Caco-2 (cell line): Measurements from ENCODE around the gene PCBP3. TPM values are rescaled to one million over a fixed set of nuclear protein-coding genes. Genes with fewer than 3 reads are reported as not detected.

Experiments
- BruUV-seq: library from RNA; stranded (reverse); fragments of 400-500 nt; replicated peaks from 2 replicates; lab custom pipeline; 2021; lab: Mats Ljungman, UMichigan
- CTCF ChIA-PET: fragments of 300-600 bp; sonication (Branson Sonifier 250); formaldehyde crosslinking; loops from one replicate; lab custom pipeline; 2022; ENCODE audit warnings: antibody characterized with exemption; lab: Charles Lee
- POLR2A ChIA-PET: fragments of 300-600 bp; sonication (Branson Sonifier 250); formaldehyde crosslinking; loops from one replicate; lab custom pipeline; 2022; ENCODE audit warnings: antibody characterized with exemption; lab: Charles Lee
- DNase-seq, 2 experiments: peaks; one replicate each; pipeline versions ENCODE4 v3.0.0 to v3.0.0-alpha.2; 2020 to 2022
- H3K27me3 ChIP-seq: replicated peaks from 2 replicates; pipeline ENCODE4 v1.6.0; 2011; ENCODE audit warnings: low read length; ENCODE audit not compliant: control insufficient read depth, insufficient read depth
- H3K36me3 ChIP-seq: 2 replicates; pipeline ENCODE4 v1.5.1; 2011; ENCODE audit warnings: low read length; ENCODE audit not compliant: control insufficient read depth, insufficient read depth
- H3K4me1 ChIP-seq: fragments of 250-450 bp; sonication (Bioruptor Pico); 2 replicates; pipeline ENCODE4 v1.5.1; 2020; ENCODE audit warnings: mild to moderate bottlenecking
- H3K4me3 ChIP-seq: 2 replicates; pipeline ENCODE4 v1.5.1; 2011; ENCODE audit warnings: low read depth, mild to moderate bottlenecking, control low read depth, low read length
- H3K9me3 ChIP-seq: fragments of 250-450 bp; sonication (Bioruptor Pico); 2 replicates; pipeline ENCODE4 v1.5.1; 2020; ENCODE audit warnings: mild to moderate bottlenecking, moderate library complexity
- H3K27ac Mint-ChIP-seq: one replicate; pipeline ENCODE4 v1.8.0; 2022; ENCODE audit warnings: mixed read lengths; ENCODE audit not compliant: unreplicated experiment
- H3K27me3 Mint-ChIP-seq: one replicate; pipeline ENCODE4 v1.8.0; 2022; ENCODE audit warnings: mixed read lengths; ENCODE audit not compliant: insufficient read depth, unreplicated experiment
- H3K36me3 Mint-ChIP-seq: one replicate; pipeline ENCODE4 v1.8.0; 2022; ENCODE audit warnings: mild to moderate bottlenecking, mixed read lengths; ENCODE audit not compliant: insufficient read depth, unreplicated experiment
- H3K4me1 Mint-ChIP-seq: one replicate; pipeline ENCODE4 v1.8.0; 2022; ENCODE audit warnings: low read depth, mixed read lengths; ENCODE audit not compliant: unreplicated experiment
- H3K4me3 Mint-ChIP-seq: one replicate; pipeline ENCODE4 v1.8.0; 2022; ENCODE audit warnings: mild to moderate bottlenecking, moderate library complexity, mixed read lengths; ENCODE audit not compliant: unreplicated experiment
- H3K9me3 Mint-ChIP-seq: one replicate; pipeline ENCODE4 v1.8.0; 2022; ENCODE audit warnings: mixed read lengths; ENCODE audit not compliant: unreplicated experiment
- intact Hi-C: fragments of 100-400 bp; cut with micrococcal nuclease; formaldehyde crosslinking; loops from one replicate; pipeline ENCODE4 v1.10.0; 2022; ENCODE audit not compliant: unreplicated experiment
- total RNA-seq: library from RNA; stranded (reverse); gene quantifications from 2 replicates; pipeline ENCODE4 v1.2.3, GENCODE V29; 2022
- TF ChIP-seq, protein P1 (sequence below), 2 experiments: fragments of 200-600 bp in 1 of 2; IDR thresholded peaks; 1 replicate in 1 of 2; 2 replicates in 1 of 2; pipeline versions ENCODE4 v1.5.1 to v1.8.0; 2011 to 2022; ENCODE audit warnings: antibody characterized with exemption in 1 of 2, control low read depth in 1 of 2, inconsistent platforms in 1 of 2, low read depth in 1 of 2, low read length in 1 of 2, mild to moderate bottlenecking in 1 of 2, moderate library complexity in 1 of 2; ENCODE audit not compliant: insufficient read depth in 1 of 2, severe bottlenecking in 1 of 2, unreplicated experiment in 1 of 2

PCBP3 gene
- total RNA-seq, 1 experiment from 2014 or later: 0.75 TPM

DNA sequence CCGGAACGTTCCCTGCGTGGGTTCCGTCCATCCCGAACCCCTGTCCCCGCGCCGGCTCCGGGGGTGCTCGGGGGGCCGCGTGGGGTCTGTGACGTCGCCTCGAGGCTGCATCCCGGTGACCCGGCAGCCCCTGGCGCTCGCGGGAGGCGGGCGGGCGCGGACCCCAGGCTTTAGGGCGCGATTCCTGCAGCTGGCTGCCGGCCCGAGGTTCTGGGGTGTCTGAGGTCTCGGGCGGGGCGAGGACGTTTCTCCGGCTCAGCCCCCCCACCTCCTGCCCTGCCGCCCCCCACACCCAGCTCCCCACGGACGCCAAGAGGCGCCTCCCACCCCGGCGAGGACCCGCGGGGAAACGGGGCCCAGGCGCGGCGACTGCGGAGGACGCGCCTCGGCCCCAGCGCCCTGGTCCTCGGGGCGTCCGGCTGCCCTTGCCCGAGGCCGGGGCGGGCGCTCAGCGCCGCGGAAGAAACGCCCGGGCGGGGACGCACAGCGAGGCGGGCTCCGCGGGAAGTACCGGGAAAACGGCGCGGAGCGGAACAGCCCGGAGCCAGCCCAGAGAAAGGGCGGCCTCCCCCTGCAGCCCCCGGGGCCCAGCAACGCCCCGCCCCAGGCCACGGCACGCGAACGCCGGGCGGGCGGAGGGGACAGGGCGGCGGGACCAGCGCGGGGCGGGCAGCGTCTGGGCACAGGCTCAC, 1.3 kb upstream of the PCBP3 start:
- 0 out of 2 replicates have a peak, but pooled peaks cover 3% of the 10 kb centered on the region for H3K9me3 ChIP-seq
- H3K4me1 Mint-ChIP-seq: no peaks in the 10 kb centered on the region
- intact Hi-C loops: no loop called here
- H3K27me3 ChIP-seq: 0 out of 2 replicates have a peak, but pooled peaks cover 2% of the 10 kb centered on the region
- BruUV-seq: no TSS peak
- no peak for DNase-seq
- CTCF ChIA-PET: no interaction called here
- H3K27ac Mint-ChIP-seq: no peak overlapping the region
- H3K4me3 Mint-ChIP-seq: peak overlapping the region; percentile 35
- no peak overlapping the region for H3K4me3 ChIP-seq
- POLR2A ChIA-PET: no interaction called here
- H3K36me3 Mint-ChIP-seq: no peaks in the 10 kb centered on the region
- H3K9me3 Mint-ChIP-seq: no peaks in the 10 kb centered on the region
- TF ChIP-seq, protein P1, sequence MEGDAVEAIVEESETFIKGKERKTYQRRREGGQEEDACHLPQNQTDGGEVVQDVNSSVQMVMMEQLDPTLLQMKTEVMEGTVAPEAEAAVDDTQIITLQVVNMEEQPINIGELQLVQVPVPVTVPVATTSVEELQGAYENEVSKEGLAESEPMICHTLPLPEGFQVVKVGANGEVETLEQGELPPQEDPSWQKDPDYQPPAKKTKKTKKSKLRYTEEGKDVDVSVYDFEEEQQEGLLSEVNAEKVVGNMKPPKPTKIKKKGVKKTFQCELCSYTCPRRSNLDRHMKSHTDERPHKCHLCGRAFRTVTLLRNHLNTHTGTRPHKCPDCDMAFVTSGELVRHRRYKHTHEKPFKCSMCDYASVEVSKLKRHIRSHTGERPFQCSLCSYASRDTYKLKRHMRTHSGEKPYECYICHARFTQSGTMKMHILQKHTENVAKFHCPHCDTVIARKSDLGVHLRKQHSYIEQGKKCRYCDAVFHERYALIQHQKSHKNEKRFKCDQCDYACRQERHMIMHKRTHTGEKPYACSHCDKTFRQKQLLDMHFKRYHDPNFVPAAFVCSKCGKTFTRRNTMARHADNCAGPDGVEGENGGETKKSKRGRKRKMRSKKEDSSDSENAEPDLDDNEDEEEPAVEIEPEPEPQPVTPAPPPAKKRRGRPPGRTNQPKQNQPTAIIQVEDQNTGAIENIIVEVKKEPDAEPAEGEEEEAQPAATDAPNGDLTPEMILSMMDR (IDR thresholded peaks at IDR 0.05; ENCODE audit: insufficient read depth in 1 of 2, low read depth in 1 of 2, low read length in 1 of 2, severe bottlenecking in 1 of 2, unreplicated experiment in 1 of 2): no peak
- no peaks in the 10 kb centered on the region for H3K36me3 ChIP-seq
- peaks cover 7% of the 10 kb centered on the region for H3K27me3 Mint-ChIP-seq
- no peaks in the 10 kb centered on the region for H3K4me1 ChIP-seq

DNA sequence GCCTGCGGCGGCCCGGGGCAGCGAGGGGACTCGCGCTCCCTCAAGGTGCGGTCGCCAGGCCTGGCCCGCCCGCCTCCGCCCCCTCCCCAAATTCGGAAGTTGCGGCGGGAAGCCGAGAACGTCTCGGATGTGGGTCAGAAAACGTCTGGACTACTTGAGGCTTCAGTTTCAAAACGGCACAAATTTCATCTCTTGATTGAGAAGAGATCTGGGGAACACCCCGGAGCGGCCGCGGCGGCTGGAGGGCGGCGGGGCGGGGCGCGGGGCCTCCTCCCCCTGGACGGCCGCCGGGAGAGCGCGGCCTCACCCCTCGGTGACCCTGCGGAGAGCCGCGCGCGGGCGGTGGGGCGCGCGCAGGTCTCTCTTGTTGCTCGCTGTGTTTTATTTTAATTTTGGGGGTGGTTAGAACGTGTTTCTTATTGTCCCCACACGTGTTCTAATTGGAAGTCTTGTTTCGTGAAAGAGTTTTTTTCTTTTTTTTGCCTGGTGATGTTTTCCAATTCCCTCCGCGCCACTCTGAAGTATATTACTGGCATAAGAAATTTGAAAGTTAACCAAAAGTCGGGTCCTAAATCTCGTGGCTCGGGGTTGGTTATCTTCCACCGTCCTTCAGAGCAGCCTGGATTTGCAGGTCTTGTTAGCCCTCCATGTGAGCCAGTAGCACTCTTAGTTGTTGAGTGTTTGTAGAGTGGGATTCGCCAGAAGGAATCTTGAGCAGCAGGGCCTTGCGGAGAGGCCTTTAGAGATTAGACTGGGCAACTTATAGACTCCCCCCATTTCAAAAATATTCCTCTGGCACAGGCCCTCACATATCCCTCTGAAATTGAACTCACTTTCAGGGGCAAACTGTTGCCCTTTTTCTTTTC, 749 bp downstream of the PCBP3 start:
- 0 out of 2 replicates have a peak, but pooled peaks cover 2% of the 10 kb centered on the region for H3K27me3 ChIP-seq
- 0 out of 2 replicates have a peak, but pooled peaks cover 3% of the 10 kb centered on the region for H3K9me3 ChIP-seq
- H3K36me3 ChIP-seq: no peaks in the 10 kb centered on the region
- peak overlapping the region; percentile 29 for H3K4me3 ChIP-seq
- Mint-ChIP-seq H3K4me3 (peak overlapping the region; percentile 67), H3K9me3 (no peaks in the 10 kb centered on the region), H3K36me3 (no peaks in the 10 kb centered on the region), H3K27ac (no peak overlapping the region), H3K4me1 (no peaks in the 10 kb centered on the region), H3K27me3 (peaks cover 13% of the 10 kb centered on the region)
- POLR2A ChIA-PET: no interaction called here
- H3K4me1 ChIP-seq: no peaks in the 10 kb centered on the region
- TSS peak; percentile 58 for BruUV-seq
- TF ChIP-seq, protein P1 (IDR thresholded peaks at IDR 0.05; ENCODE audit: insufficient read depth in 1 of 2, low read depth in 1 of 2, low read length in 1 of 2, severe bottlenecking in 1 of 2, unreplicated experiment in 1 of 2): no peak
- intact Hi-C loops: no loop called here
- CTCF ChIA-PET: no interaction called here
- no peak for DNase-seq

DNA sequence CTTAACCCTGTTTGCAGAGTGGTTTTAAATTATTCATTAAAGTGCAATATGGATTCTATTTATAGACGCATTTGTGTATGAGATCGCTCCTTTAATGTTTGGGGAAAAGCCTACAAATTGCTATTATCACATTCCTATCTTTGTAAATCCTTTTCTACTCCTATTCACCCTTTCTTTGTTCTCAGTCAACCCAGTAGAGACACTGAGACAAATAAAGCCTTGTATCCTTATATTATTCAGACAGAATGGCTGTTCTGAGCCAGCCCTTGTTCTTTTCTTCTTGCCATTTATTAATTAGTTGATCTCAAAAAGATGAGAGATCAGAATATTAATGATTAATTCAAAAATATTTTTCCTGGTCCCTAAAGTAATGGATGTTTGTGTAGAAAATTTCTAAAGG, 8.4 kb downstream of the PCBP3 start:
- Mint-ChIP-seq H3K27me3 (peaks cover 13% of the 10 kb centered on the region), H3K4me3 (no peak overlapping the region), H3K9me3 (no peaks in the 10 kb centered on the region), H3K4me1 (no peaks in the 10 kb centered on the region), H3K27ac (no peak overlapping the region), H3K36me3 (no peaks in the 10 kb centered on the region)
- H3K27me3 ChIP-seq: no peaks in the 10 kb centered on the region
- no peak overlapping the region for H3K4me3 ChIP-seq
- POLR2A ChIA-PET: no interaction called here
- TF ChIP-seq, protein P1 (IDR thresholded peaks at IDR 0.05; ENCODE audit: insufficient read depth in 1 of 2, low read depth in 1 of 2, low read length in 1 of 2, severe bottlenecking in 1 of 2, unreplicated experiment in 1 of 2): no peak
- no peaks in the 10 kb centered on the region for H3K9me3 ChIP-seq
- BruUV-seq: no TSS peak
- intact Hi-C loops: no loop called here
- CTCF ChIA-PET: no interaction called here
- DNase-seq: no peak
- H3K36me3 ChIP-seq: no peaks in the 10 kb centered on the region
- no peaks in the 10 kb centered on the region for H3K4me1 ChIP-seq
